ENCODE measurements around the gene C17orf50. TPM values are rescaled to one million over a fixed set of nuclear protein-coding genes. Genes with fewer than 3 reads are reported as not detected.
A peak's percentile ranks its signal among the peaks of the same experiment; 100 is the strongest.

Gene C17orf50
- total RNA-seq, 1 donor from 2014 or later: not detected

GRCh38 chr17:35796942-35797341 is 36.3 kb downstream of the C17orf50 start:
- H3K36me3 ChIP-seq (ENCODE audit: control insufficient read depth, insufficient read depth, low read length): no peaks in the 10 kb centered on the region
- H3K4me3 ChIP-seq (ENCODE audit: low read depth, low read length): no peak overlapping the region
- H3K27me3 ChIP-seq (ENCODE audit: control insufficient read depth, insufficient read depth, low read length): peaks cover 32% of the 10 kb centered on the region
- TF ChIP-seq CTCF (IDR thresholded peaks at IDR 0.05; ENCODE audit: insufficient read depth, low read length, poor library complexity, severe bottlenecking): no peak
- DNase-seq (ENCODE audit: low read depth): no peak

- Histone ChIP-seq H3K4me3 (ENCODE audit: low read depth, low read length) (no peak overlapping the region), H3K27me3 (ENCODE audit: control insufficient read depth, insufficient read depth, low read length) (peaks cover 30% of the 10 kb centered on the region), H3K36me3 (ENCODE audit: control insufficient read depth, insufficient read depth, low read length) (no peaks in the 10 kb centered on the region)
- DNase-seq (ENCODE audit: low read depth): no peak
- no peak for TF ChIP-seq CTCF (IDR thresholded peaks at IDR 0.05; ENCODE audit: insufficient read depth, low read length, poor library complexity, severe bottlenecking)
Measured at GRCh38 chr17:35797370-35797769, 36.7 kb downstream of the C17orf50 start.

- Histone ChIP-seq H3K4me3 (ENCODE audit: low read depth, low read length) (no peak overlapping the region), H3K36me3 (ENCODE audit: control insufficient read depth, insufficient read depth, low read length) (no peaks in the 10 kb centered on the region), H3K27me3 (ENCODE audit: control insufficient read depth, insufficient read depth, low read length) (peaks cover 30% of the 10 kb centered on the region)
- no peak for DNase-seq (ENCODE audit: low read depth)
- TF ChIP-seq CTCF (IDR thresholded peaks at IDR 0.05; ENCODE audit: insufficient read depth, low read length, poor library complexity, severe bottlenecking): no peak
Measured at GRCh38 chr17:35797918-35798317, 37.2 kb downstream of the C17orf50 start.

- no peak for TF ChIP-seq CTCF (IDR thresholded peaks at IDR 0.05; ENCODE audit: insufficient read depth, low read length, poor library complexity, severe bottlenecking)
- Histone ChIP-seq H3K4me3 (ENCODE audit: low read depth, low read length) (no peak overlapping the region), H3K27me3 (ENCODE audit: control insufficient read depth, insufficient read depth, low read length) (peaks cover 22% of the 10 kb centered on the region), H3K36me3 (ENCODE audit: control insufficient read depth, insufficient read depth, low read length) (no peaks in the 10 kb centered on the region)
- no peak for DNase-seq (ENCODE audit: low read depth)
Measured at GRCh38 chr17:35799942-35800341, 39.3 kb downstream of the C17orf50 start.

- TF ChIP-seq CTCF (IDR thresholded peaks at IDR 0.05; ENCODE audit: insufficient read depth, low read length, poor library complexity, severe bottlenecking): no peak
- H3K4me3 ChIP-seq (ENCODE audit: low read depth, low read length): no peak overlapping the region
- H3K27me3 ChIP-seq (ENCODE audit: control insufficient read depth, insufficient read depth, low read length): peaks cover 11% of the 10 kb centered on the region
- DNase-seq (ENCODE audit: low read depth): no peak
- H3K36me3 ChIP-seq (ENCODE audit: control insufficient read depth, insufficient read depth, low read length): no peaks in the 10 kb centered on the region
Measured at GRCh38 chr17:35801583-35802224, 41.0 kb downstream of the C17orf50 start.

GRCh38 chr17:35804658-35805192 is 44.0 kb downstream of the C17orf50 start:
- Histone ChIP-seq H3K27me3 (ENCODE audit: control insufficient read depth, insufficient read depth, low read length) (no peaks in the 10 kb centered on the region), H3K36me3 (ENCODE audit: control insufficient read depth, insufficient read depth, low read length) (no peaks in the 10 kb centered on the region), H3K4me3 (ENCODE audit: low read depth, low read length) (no peak overlapping the region)
- DNase-seq (ENCODE audit: low read depth): peak; percentile 76
- peak; percentile 97 for TF ChIP-seq CTCF (IDR thresholded peaks at IDR 0.05; ENCODE audit: insufficient read depth, low read length, poor library complexity, severe bottlenecking)

Measured in kidney epithelial cell (primary cell).